ENCODE data around the gene HS6ST2. TPM values are rescaled to one million over a fixed set of nuclear protein-coding genes. Genes with fewer than 3 reads are reported as not detected.
A peak's percentile ranks its signal among the peaks of the same experiment; 100 is the strongest.

Gene HS6ST2
- total and polyA plus RNA-seq, 12 donors: 0.13 to 1.2 (median 0.26) TPM; not detected in 3

DNA sequence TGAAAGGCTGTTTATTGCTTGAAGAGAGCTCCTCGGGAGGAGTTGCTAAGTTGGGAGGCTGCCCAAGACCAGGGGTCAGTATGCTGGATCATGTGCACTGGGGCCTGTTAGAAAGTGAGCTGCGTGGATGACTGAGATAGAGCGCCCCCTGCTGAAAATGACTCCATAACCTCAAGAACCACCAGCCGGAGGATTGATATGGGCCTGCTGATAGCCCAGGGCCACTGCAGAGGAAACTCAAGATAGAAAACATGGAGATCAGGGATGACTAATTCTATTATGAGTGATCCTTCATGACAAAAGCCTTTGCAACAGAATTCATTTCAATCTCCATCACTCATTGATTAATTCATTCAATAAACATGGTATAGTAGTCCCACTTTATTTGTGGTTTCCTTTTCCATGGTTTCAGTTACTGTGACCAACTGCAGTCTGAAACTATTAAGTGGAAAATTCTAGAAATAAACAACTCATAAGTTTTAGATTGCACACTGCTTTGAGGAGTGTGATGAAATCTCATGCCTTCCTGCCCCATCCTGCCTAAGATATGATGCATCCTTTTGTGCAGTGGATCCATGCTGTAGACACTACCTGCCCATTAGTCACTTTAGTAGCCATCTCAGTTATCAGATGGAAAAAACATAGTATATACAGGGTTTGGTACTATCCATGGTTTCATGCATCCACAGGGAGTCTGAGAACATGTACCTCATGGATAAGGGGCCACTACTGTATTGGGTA, 342.9 kb downstream of the HS6ST2 start:
- H3K36me3 ChIP-seq: no peaks in the 10 kb centered on the region
- ATAC-seq (no peak), DNase-seq (peak in 1 of 2 donors; percentile 9)
- intact Hi-C loops (cut with DNase I): loop anchor here in 4 of 10 donors (5.0 to 10.0 kb wide), 6 partner anchors 323 to 778 kb away; no protein-coding TSS in a partner anchor
- whole genome bisulfite sequencing, 2 donors: 27 to 33% methylated on average over 4 of the region's 4 CpGs
- peaks cover 0 to 39% (median 0%) of the 10 kb centered on the region in 7 donors for H3K27me3 ChIP-seq
- H3K4me1 ChIP-seq: no peaks in the 10 kb centered on the region
- H3K9me3 ChIP-seq: no peaks in the 10 kb centered on the region
- no peak overlapping the region for H3K4me3 ChIP-seq
- no peak overlapping the region for H3K27ac ChIP-seq
- TF ChIP-seq, protein P1, sequence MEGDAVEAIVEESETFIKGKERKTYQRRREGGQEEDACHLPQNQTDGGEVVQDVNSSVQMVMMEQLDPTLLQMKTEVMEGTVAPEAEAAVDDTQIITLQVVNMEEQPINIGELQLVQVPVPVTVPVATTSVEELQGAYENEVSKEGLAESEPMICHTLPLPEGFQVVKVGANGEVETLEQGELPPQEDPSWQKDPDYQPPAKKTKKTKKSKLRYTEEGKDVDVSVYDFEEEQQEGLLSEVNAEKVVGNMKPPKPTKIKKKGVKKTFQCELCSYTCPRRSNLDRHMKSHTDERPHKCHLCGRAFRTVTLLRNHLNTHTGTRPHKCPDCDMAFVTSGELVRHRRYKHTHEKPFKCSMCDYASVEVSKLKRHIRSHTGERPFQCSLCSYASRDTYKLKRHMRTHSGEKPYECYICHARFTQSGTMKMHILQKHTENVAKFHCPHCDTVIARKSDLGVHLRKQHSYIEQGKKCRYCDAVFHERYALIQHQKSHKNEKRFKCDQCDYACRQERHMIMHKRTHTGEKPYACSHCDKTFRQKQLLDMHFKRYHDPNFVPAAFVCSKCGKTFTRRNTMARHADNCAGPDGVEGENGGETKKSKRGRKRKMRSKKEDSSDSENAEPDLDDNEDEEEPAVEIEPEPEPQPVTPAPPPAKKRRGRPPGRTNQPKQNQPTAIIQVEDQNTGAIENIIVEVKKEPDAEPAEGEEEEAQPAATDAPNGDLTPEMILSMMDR (IDR thresholded peaks at IDR 0.05): peak in 7 of 9 donors; percentile 30 to 64 (median 38)

DNA sequence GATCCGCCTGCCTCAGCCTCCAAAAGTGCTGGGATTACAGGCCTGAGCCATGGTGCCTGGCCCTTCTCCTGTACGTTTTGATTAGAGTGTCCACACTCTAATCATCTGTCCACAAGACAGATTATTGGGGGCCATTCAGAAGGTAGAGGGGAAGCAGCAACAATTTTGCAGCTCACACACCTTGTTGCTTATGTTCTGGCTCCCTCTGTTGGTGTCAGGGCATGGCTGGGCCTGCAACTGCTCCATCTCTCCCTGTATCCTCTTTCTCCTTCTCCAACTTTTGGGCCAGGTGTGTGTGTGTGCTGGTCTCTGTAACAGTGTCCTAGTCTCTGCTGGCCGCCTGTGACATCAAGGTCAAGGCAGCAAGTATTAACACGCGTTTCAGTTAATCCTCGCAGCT, 344.1 kb downstream of the HS6ST2 start:
- intact Hi-C loops (cut with DNase I): loop anchor here in 6 of 10 donors (5.0 to 10.0 kb wide), 6 partner anchors 322 to 769 kb away; no protein-coding TSS in a partner anchor
- ATAC-seq (no peak), DNase-seq (no peak)
- no peak overlapping the region for H3K27ac ChIP-seq
- TF ChIP-seq, protein P1 (IDR thresholded peaks at IDR 0.05): peak in 1 of 9 donors; percentile 15
- H3K36me3 ChIP-seq: no peaks in the 10 kb centered on the region
- WGBS, 2 donors: 86 to 87% methylated on average over 6 of the region's 6 CpGs
- H3K4me3 ChIP-seq: no peak overlapping the region
- H3K4me1 ChIP-seq: no peaks in the 10 kb centered on the region
- H3K9me3 ChIP-seq: no peaks in the 10 kb centered on the region
- peaks cover 0 to 50% (median 0%) of the 10 kb centered on the region in 7 donors for H3K27me3 ChIP-seq

DNA sequence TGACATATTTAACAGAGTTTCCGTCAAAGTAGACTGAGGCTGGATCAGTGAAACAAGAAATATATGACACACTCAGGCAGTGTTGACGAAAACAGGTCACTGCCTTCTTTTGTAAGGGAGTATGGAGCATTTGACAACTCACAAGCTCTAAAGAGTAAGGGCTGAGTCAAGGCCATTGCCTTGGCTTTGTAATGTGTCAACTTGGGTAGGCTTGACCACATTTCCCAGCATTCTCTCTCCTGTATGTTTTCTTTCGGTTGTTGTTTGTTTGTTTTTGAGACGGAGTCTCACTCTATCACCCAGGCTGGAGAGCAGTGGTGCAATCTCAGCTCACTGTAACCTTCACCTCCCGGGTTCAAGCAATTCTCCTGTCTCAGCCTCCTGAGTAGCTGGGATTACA, 344.6 kb downstream of the HS6ST2 start:
- Histone ChIP-seq H3K4me1 (no peaks in the 10 kb centered on the region), H3K4me3 (no peak overlapping the region), H3K36me3 (no peaks in the 10 kb centered on the region), H3K27me3 (peaks cover 0 to 52% (median 0%) of the 10 kb centered on the region in 7 donors), H3K27ac (no peak overlapping the region), H3K9me3 (no peaks in the 10 kb centered on the region)
- DNase-seq: no peak
- TF ChIP-seq, protein P1 (IDR thresholded peaks at IDR 0.05): no peak
- ATAC-seq: no peak
- 93 to 96% methylated on average over 5 of the region's 5 CpGs for WGBS, 2 donors
- intact Hi-C loops (cut with DNase I): loop anchor here in 6 of 10 donors (5.0 to 10.0 kb wide), 6 partner anchors 322 to 769 kb away; no protein-coding TSS in a partner anchor

DNA sequence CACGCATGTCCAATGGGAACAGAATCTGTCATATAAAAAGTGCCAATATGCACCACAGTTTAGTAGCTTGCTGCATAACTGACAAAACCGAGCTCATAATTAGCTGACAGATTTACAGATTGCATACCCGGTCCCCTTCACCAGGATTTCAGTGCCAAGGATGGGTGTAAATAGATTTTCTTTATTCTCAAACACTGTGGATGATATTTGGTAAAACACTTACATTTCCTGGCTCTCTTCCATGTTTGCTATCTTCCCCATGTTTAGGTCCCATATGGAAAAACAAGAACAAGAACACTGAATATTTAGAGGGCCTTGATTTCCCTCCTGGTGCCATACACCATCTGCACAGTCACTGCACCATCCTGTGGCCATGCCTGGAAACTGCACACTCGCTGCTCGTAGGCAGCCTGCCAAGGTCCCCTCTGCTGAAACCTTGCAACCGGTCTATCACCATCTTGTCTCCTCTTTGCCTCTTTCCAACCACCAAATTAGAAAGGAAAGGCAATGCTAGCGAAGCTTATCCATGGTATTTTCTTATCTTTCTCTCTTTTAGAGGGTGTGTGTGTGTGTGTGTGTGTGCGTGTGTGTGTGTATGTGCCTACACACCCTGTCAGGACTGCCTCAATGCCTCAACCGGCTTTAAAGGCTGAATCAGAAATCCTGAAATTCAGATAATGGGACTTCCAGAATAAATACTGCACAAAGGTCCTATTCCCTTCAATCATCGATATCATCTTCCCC, 345.4 kb downstream of the HS6ST2 start:
- Histone ChIP-seq H3K27ac (no peak overlapping the region), H3K36me3 (no peaks in the 10 kb centered on the region), H3K27me3 (peaks cover 0 to 54% (median 0%) of the 10 kb centered on the region in 7 donors), H3K4me1 (no peaks in the 10 kb centered on the region), H3K9me3 (no peaks in the 10 kb centered on the region), H3K4me3 (no peak overlapping the region)
- intact Hi-C loops (cut with DNase I): loop anchor here in 6 of 10 donors (5.0 to 10.0 kb wide), 6 partner anchors 321 to 768 kb away; no protein-coding TSS in a partner anchor
- peak; percentile 4 to 37 for DNase-seq
- 52 to 58% methylated on average over 10 of the region's 10 CpGs for WGBS, 2 donors
- TF ChIP-seq, protein P1 (IDR thresholded peaks at IDR 0.05): peak; percentile 24 to 65 (median 52)
- ATAC-seq: peak in 1 of 8 donors; percentile 51
